ENCODE data around the gene CTRB1.

GRCh38 chr16:75244844-75245758 is 26.3 kb downstream of the CTRB1 start:
- no peak for TF ChIP-seq FOXK2 (IDR thresholded peaks at IDR 0.05)
- no peak for TF ChIP-seq L3MBTL2 (conservative IDR thresholded peaks at IDR 0.05)
- TF ChIP-seq PKNOX1 (IDR thresholded peaks at IDR 0.05), result no peak
- no peak for TF ChIP-seq BHLHE40 (IDR thresholded peaks at IDR 0.05; ENCODE audit: borderline replicate concordance)

All from HEK293T (cell line).